Naive thymus-derived CD4-positive, alpha-beta T cell (primary cell): ENCODE results near the gene SHISA6. TPM values are rescaled to one million over a fixed set of nuclear protein-coding genes. Genes with fewer than 3 reads are reported as not detected.

Experiments
- ATAC-seq: fragments of 150-1000 bp; cut with Tn5 transposase; 2 replicates; pipeline ENCODE4 v1.10.0; 2021; ENCODE audit warnings: mild to moderate bottlenecking, moderate library complexity
- CTCF ChIA-PET: fragments of 350-600 bp; sonication (Branson Sonifier 250); formaldehyde crosslinking; loops from one replicate; lab custom pipeline; 2021; ENCODE audit warnings: antibody characterized with exemption; lab: Charles Lee
- POLR2A ChIA-PET: fragments of 350-600 bp; sonication (Branson Sonifier 250); formaldehyde crosslinking; loops from one replicate; lab custom pipeline; 2021; ENCODE audit warnings: antibody characterized with exemption, inconsistent platforms; lab: Charles Lee
- DNase-seq, 9 donors: peaks; one replicate each; pipeline versions ENCODE4 v3.0.0 to v3.0.0-alpha.2; 2020 to 2022; ENCODE audit warnings: mixed read lengths in 1 of 9
- H3K27ac ChIP-seq: one replicate; pipeline ENCODE4 v1.7.0; 2013; ENCODE audit warnings: mild to moderate bottlenecking, low read depth, low read length, moderate library complexity
- H3K27me3 ChIP-seq, 2 donors: one replicate each; pipeline ENCODE4 v1.7.0; 2013; ENCODE audit warnings: low read length in 2 of 2, mild to moderate bottlenecking in 2 of 2, moderate library complexity in 2 of 2; ENCODE audit not compliant: control insufficient read depth in 2 of 2, insufficient read depth in 2 of 2
- H3K36me3 ChIP-seq, 3 experiments: 1 replicate in 2 of 3; 2 replicates in 1 of 3; pipeline ENCODE4 v1.7.0; 2013; ENCODE audit warnings: low read length in 3 of 3, mild to moderate bottlenecking in 3 of 3, moderate library complexity in 1 of 3; ENCODE audit not compliant: insufficient read depth in 3 of 3, control insufficient read depth in 2 of 3
- H3K4me1 ChIP-seq, 2 donors: one replicate each; pipeline ENCODE4 v1.7.0; 2013; ENCODE audit warnings: low read length in 2 of 2, mild to moderate bottlenecking in 2 of 2, moderate library complexity in 1 of 2; ENCODE audit not compliant: control insufficient read depth in 2 of 2, insufficient read depth in 2 of 2
- H3K4me3 ChIP-seq: 2 replicates; pipeline ENCODE4 v1.7.0; 2013; ENCODE audit warnings: mild to moderate bottlenecking, low read length
- H3K9me3 ChIP-seq, 3 experiments: 1 replicate in 2 of 3; 2 replicates in 1 of 3; pipeline ENCODE4 v1.7.0; 2013; ENCODE audit warnings: low read length in 3 of 3; ENCODE audit not compliant: control insufficient read depth in 2 of 3
- H3K27ac Mint-ChIP-seq, 9 donors: one replicate each; pipeline ENCODE4 v1.8.0; 2020 to 2022; ENCODE audit warnings: mixed read lengths in 9 of 9, mild to moderate bottlenecking in 8 of 9, moderate library complexity in 5 of 9, inconsistent platforms in 2 of 9
- H3K27me3 Mint-ChIP-seq, 5 donors: one replicate each; pipeline ENCODE4 v1.8.0; 2021 to 2022; ENCODE audit warnings: mixed read lengths in 5 of 5, mild to moderate bottlenecking in 1 of 5
- H3K36me3 Mint-ChIP-seq, 5 donors: one replicate each; pipeline ENCODE4 v1.8.0; 2020 to 2022; ENCODE audit warnings: mixed read lengths in 5 of 5, mild to moderate bottlenecking in 3 of 5, inconsistent platforms in 1 of 5
- H3K4me1 Mint-ChIP-seq, 7 donors: one replicate each; pipeline ENCODE4 v1.8.0; 2020 to 2022; ENCODE audit warnings: mixed read lengths in 7 of 7, mild to moderate bottlenecking in 3 of 7, inconsistent platforms in 1 of 7
- H3K4me3 Mint-ChIP-seq, 10 donors: one replicate each; pipeline ENCODE4 v1.8.0; 2020 to 2022; ENCODE audit warnings: mild to moderate bottlenecking in 10 of 10, mixed read lengths in 10 of 10, moderate library complexity in 6 of 10, inconsistent platforms in 2 of 10
- H3K9me3 Mint-ChIP-seq, 11 donors: one replicate each; pipeline ENCODE4 v1.8.0; 2020 to 2022; ENCODE audit warnings: mixed read lengths in 11 of 11, mild to moderate bottlenecking in 4 of 11, inconsistent platforms in 1 of 11, moderate library complexity in 1 of 11
- intact Hi-C, 2 donors: fragments of 100-400 bp; cut with micrococcal nuclease; formaldehyde crosslinking; loops; one replicate each; pipeline ENCODE4 v1.15.1; 2023
- polyA plus RNA-seq, 2 donors: library from polyadenylated mRNA; unstranded; fragments of 300-500 nt; fragmentation: Illumina TruSeq; gene quantifications; one replicate each; pipeline ENCODE4 v1.2.3, GENCODE V29; 2021
- total RNA-seq, 6 experiments: library from RNA in 5 of 6; stranded (reverse) in 5 of 6; gene quantifications; 1 replicate in 5 of 6; 2 replicates in 1 of 6; pipeline ENCODE4 v1.2.3 and lab custom pipeline; 2021 to 2026

The SHISA6 gene
- total and polyA plus RNA-seq, 7 experiments from 2014 or later = not detected

- Histone ChIP-seq H3K4me3 (no peak overlapping the region), H3K9me3 (no peaks in the 10 kb centered on the region), H3K36me3 (no peaks in the 10 kb centered on the region), H3K27me3 (no peaks in the 10 kb centered on the region), H3K27ac (no peak overlapping the region), H3K4me1 (no peaks in the 10 kb centered on the region)
- H3K4me3 Mint-ChIP-seq = no peak overlapping the region
- H3K4me1 Mint-ChIP-seq = no peaks in the 10 kb centered on the region
- no peak for ATAC-seq
- CTCF ChIA-PET = no interaction called here
- no peaks in the 10 kb centered on the region for H3K36me3 Mint-ChIP-seq
- no peaks in the 10 kb centered on the region for H3K27me3 Mint-ChIP-seq
- intact Hi-C loops = no loop called here
- DNase-seq = no peak
- no peak overlapping the region for H3K27ac Mint-ChIP-seq
- POLR2A ChIA-PET = no interaction called here
- peaks cover 0 to 7% (median 2%) of the 10 kb centered on the region in 11 donors for H3K9me3 Mint-ChIP-seq
Observed at GRCh38 chr17:11363565-11364117, 122.6 kb downstream of the SHISA6 start.

GRCh38 chr17:11366272-11366850 lies 125.3 kb downstream of the SHISA6 start:
- Histone ChIP-seq H3K9me3 (no peaks in the 10 kb centered on the region), H3K36me3 (no peaks in the 10 kb centered on the region), H3K4me1 (no peaks in the 10 kb centered on the region), H3K27ac (no peak overlapping the region), H3K4me3 (no peak overlapping the region), H3K27me3 (no peaks in the 10 kb centered on the region)
- peaks cover 0 to 11% (median 3%) of the 10 kb centered on the region in 11 donors for H3K9me3 Mint-ChIP-seq
- DNase-seq (no peak), ATAC-seq (no peak)
- ChIA-PET POLR2A (no interaction called here), CTCF (no interaction called here)
- intact Hi-C loops = no loop called here
- H3K36me3 Mint-ChIP-seq = no peaks in the 10 kb centered on the region
- H3K27me3 Mint-ChIP-seq = no peaks in the 10 kb centered on the region
- no peak overlapping the region for H3K27ac Mint-ChIP-seq
- H3K4me1 Mint-ChIP-seq = no peaks in the 10 kb centered on the region
- no peak overlapping the region for H3K4me3 Mint-ChIP-seq

- ChIA-PET CTCF (no interaction called here), POLR2A (no interaction called here)
- H3K4me1 ChIP-seq = no peaks in the 10 kb centered on the region
- Mint-ChIP-seq H3K4me3 (no peak overlapping the region), H3K4me1 (no peaks in the 10 kb centered on the region), H3K9me3 (peaks cover 0 to 14% (median 2%) of the 10 kb centered on the region in 11 donors), H3K36me3 (no peaks in the 10 kb centered on the region), H3K27me3 (no peaks in the 10 kb centered on the region), H3K27ac (no peak overlapping the region)
- no peaks in the 10 kb centered on the region for H3K27me3 ChIP-seq
- no peak overlapping the region for H3K4me3 ChIP-seq
- no peaks in the 10 kb centered on the region for H3K9me3 ChIP-seq
- no peak overlapping the region for H3K27ac ChIP-seq
- no peaks in the 10 kb centered on the region for H3K36me3 ChIP-seq
- intact Hi-C loops = no loop called here
- ATAC-seq (no peak), DNase-seq (no peak)
Observed at GRCh38 chr17:11369575-11369974, 128.6 kb downstream of the SHISA6 start.

- no peaks in the 10 kb centered on the region for H3K4me1 Mint-ChIP-seq
- POLR2A ChIA-PET = no interaction called here
- ATAC-seq = no peak
Observed at GRCh38 chr17:11372692-11373091, 131.7 kb downstream of the SHISA6 start.

GRCh38 chr17:11378506-11378905 lies 137.5 kb downstream of the SHISA6 start:
- DNase-seq (no peak), ATAC-seq (no peak)
- POLR2A ChIA-PET = no interaction called here
- Mint-ChIP-seq H3K9me3 (peaks cover 0 to 10% (median 4%) of the 10 kb centered on the region in 11 donors), H3K36me3 (peaks cover 0 to 2% (median 0%) of the 10 kb centered on the region in 5 donors), H3K4me3 (no peak overlapping the region), H3K4me1 (no peaks in the 10 kb centered on the region), H3K27ac (no peak overlapping the region), H3K27me3 (peaks cover 0 to 6% (median under 1%) of the 10 kb centered on the region in 5 donors)
- no peak overlapping the region for H3K27ac ChIP-seq
- no peaks in the 10 kb centered on the region for H3K9me3 ChIP-seq
- H3K4me3 ChIP-seq = no peak overlapping the region
- H3K36me3 ChIP-seq = no peaks in the 10 kb centered on the region
- intact Hi-C loops = no loop called here
- no peaks in the 10 kb centered on the region for H3K4me1 ChIP-seq
- CTCF ChIA-PET = no interaction called here
- no peaks in the 10 kb centered on the region for H3K27me3 ChIP-seq

More at GRCh38 chr17:11372692-11373091, 131.7 kb downstream of the SHISA6 start:
- H3K9me3 Mint-ChIP-seq = peaks cover 0 to 11% (median 4%) of the 10 kb centered on the region in 11 donors
- CTCF ChIA-PET = no interaction called here
- intact Hi-C loops = no loop called here
- DNase-seq = no peak
- H3K4me3 ChIP-seq = no peak overlapping the region
- H3K36me3 Mint-ChIP-seq = no peaks in the 10 kb centered on the region
- H3K4me1 ChIP-seq = no peaks in the 10 kb centered on the region
- H3K36me3 ChIP-seq = no peaks in the 10 kb centered on the region
- H3K27ac Mint-ChIP-seq = no peak overlapping the region
- peaks cover 0 to 6% (median 0%) of the 10 kb centered on the region in 5 donors for H3K27me3 Mint-ChIP-seq
- H3K27me3 ChIP-seq = no peaks in the 10 kb centered on the region
- no peak overlapping the region for H3K27ac ChIP-seq
- H3K4me3 Mint-ChIP-seq = no peak overlapping the region
- no peaks in the 10 kb centered on the region for H3K9me3 ChIP-seq

GRCh38 chr17:11380761-11381160 lies 139.7 kb downstream of the SHISA6 start:
- Histone ChIP-seq H3K4me1 (no peaks in the 10 kb centered on the region), H3K27ac (no peak overlapping the region), H3K36me3 (no peaks in the 10 kb centered on the region), H3K27me3 (no peaks in the 10 kb centered on the region), H3K4me3 (no peak overlapping the region), H3K9me3 (no peaks in the 10 kb centered on the region)
- H3K4me3 Mint-ChIP-seq = no peak overlapping the region
- peaks cover 0 to 13% (median 3%) of the 10 kb centered on the region in 5 donors for H3K27me3 Mint-ChIP-seq
- H3K4me1 Mint-ChIP-seq = no peaks in the 10 kb centered on the region
- no peak overlapping the region for H3K27ac Mint-ChIP-seq
- no peak for DNase-seq
- POLR2A ChIA-PET = no interaction called here
- intact Hi-C loops = no loop called here
- H3K36me3 Mint-ChIP-seq = peaks cover 0 to 6% (median 0%) of the 10 kb centered on the region in 5 donors
- ATAC-seq = no peak
- peaks cover 6 to 16% (median 10%) of the 10 kb centered on the region in 11 donors for H3K9me3 Mint-ChIP-seq
- CTCF ChIA-PET = no interaction called here

- ChIA-PET CTCF (no interaction called here), POLR2A (no interaction called here)
- peaks cover 0 to 13% (median 3%) of the 10 kb centered on the region in 5 donors for H3K27me3 Mint-ChIP-seq
- H3K4me3 ChIP-seq = no peak overlapping the region
- no peaks in the 10 kb centered on the region for H3K36me3 ChIP-seq
- H3K9me3 ChIP-seq = no peaks in the 10 kb centered on the region
- DNase-seq (no peak), ATAC-seq (no peak)
- H3K4me1 Mint-ChIP-seq = no peaks in the 10 kb centered on the region
- H3K4me1 ChIP-seq = no peaks in the 10 kb centered on the region
- H3K4me3 Mint-ChIP-seq = no peak overlapping the region
- H3K27ac Mint-ChIP-seq = no peak overlapping the region
- H3K36me3 Mint-ChIP-seq = peaks cover 0 to 6% (median 0%) of the 10 kb centered on the region in 5 donors
- intact Hi-C loops = no loop called here
- H3K9me3 Mint-ChIP-seq = peaks cover 7 to 20% (median 12%) of the 10 kb centered on the region in 11 donors
- H3K27me3 ChIP-seq = no peaks in the 10 kb centered on the region
- H3K27ac ChIP-seq = no peak overlapping the region
Observed at GRCh38 chr17:11383157-11383556, 142.1 kb downstream of the SHISA6 start.
